Astrocyte (in vitro differentiated cells and primary cell): Measurements from ENCODE around the gene STAB2. TPM values are rescaled to one million over a fixed set of nuclear protein-coding genes. Genes with fewer than 3 reads are reported as not detected.
A peak's percentile ranks its signal among the peaks of the same experiment; 100 is the strongest.

Experiments
- DNase-seq: peaks from one replicate; pipeline ENCODE4 v3.0.0-alpha.2; 2010; ENCODE audit warnings: low read depth
- FAIRE-seq: peaks from 2 replicates; lab custom pipeline; 2011; peaks lifted over from hg19 to GRCh38; lab: Jason Lieb, UNC
- H2AFZ ChIP-seq: 2 replicates; pipeline ENCODE4 v1.6.0; 2012; ENCODE audit warnings: low read depth, low read length, inconsistent platforms
- H3K27ac ChIP-seq: 2 replicates; pipeline ENCODE4 v1.5.1; 2011; ENCODE audit warnings: low read depth, low read length, inconsistent platforms
- H3K27me3 ChIP-seq: 2 replicates; pipeline ENCODE4 v1.6.0; 2011; ENCODE audit warnings: low read length, inconsistent platforms; ENCODE audit not compliant: insufficient read depth
- H3K36me3 ChIP-seq: 2 replicates; pipeline ENCODE4 v1.5.1; 2011; ENCODE audit warnings: low read length, inconsistent platforms; ENCODE audit not compliant: insufficient read depth
- H3K4me1 ChIP-seq: 2 replicates; pipeline ENCODE4 v1.5.1; 2011; ENCODE audit warnings: low read length, inconsistent platforms; ENCODE audit not compliant: insufficient read depth
- H3K4me2 ChIP-seq: 2 replicates; pipeline ENCODE4 v1.6.0; 2012; ENCODE audit warnings: low read length, inconsistent platforms
- H3K4me3 ChIP-seq: 2 replicates; pipeline ENCODE4 v1.5.1; 2011; ENCODE audit warnings: low read depth, mild to moderate bottlenecking, low read length, inconsistent platforms; ENCODE audit not compliant: insufficient read depth
- H3K79me2 ChIP-seq: 2 replicates; pipeline ENCODE4 v1.6.0; 2012; ENCODE audit warnings: mild to moderate bottlenecking, low read length, inconsistent platforms; ENCODE audit not compliant: insufficient read depth
- H3K9ac ChIP-seq: 2 replicates; pipeline ENCODE4 v1.6.0; 2012; ENCODE audit warnings: mild to moderate bottlenecking, low read length, inconsistent platforms
- H3K9me3 ChIP-seq: 2 replicates; pipeline ENCODE4 v1.5.1; 2012; ENCODE audit warnings: low read depth, mild to moderate bottlenecking, low read length, inconsistent platforms; ENCODE audit not compliant: insufficient read depth
- H4K20me1 ChIP-seq: 2 replicates; pipeline ENCODE4 v1.6.0; 2012; ENCODE audit warnings: low read length, inconsistent platforms; ENCODE audit not compliant: insufficient read depth
- H3K27ac Mint-ChIP-seq: one replicate; pipeline ENCODE4 v1.8.0; 2021; ENCODE audit warnings: mild to moderate bottlenecking, mixed read lengths; ENCODE audit not compliant: unreplicated experiment
- H3K27me3 Mint-ChIP-seq: one replicate; pipeline ENCODE4 v1.8.0; 2021; ENCODE audit warnings: low read depth, mixed read lengths; ENCODE audit not compliant: unreplicated experiment
- H3K36me3 Mint-ChIP-seq: one replicate; pipeline ENCODE4 v1.8.0; 2021; ENCODE audit warnings: low read depth, mixed read lengths; ENCODE audit not compliant: unreplicated experiment
- H3K4me1 Mint-ChIP-seq: one replicate; pipeline ENCODE4 v1.8.0; 2021; ENCODE audit warnings: low read depth, mixed read lengths; ENCODE audit not compliant: unreplicated experiment
- H3K4me3 Mint-ChIP-seq: one replicate; pipeline ENCODE4 v1.8.0; 2021; ENCODE audit warnings: mild to moderate bottlenecking, moderate library complexity, mixed read lengths; ENCODE audit not compliant: unreplicated experiment
- H3K9me3 Mint-ChIP-seq: one replicate; pipeline ENCODE4 v1.8.0; 2021; ENCODE audit warnings: mild to moderate bottlenecking, mixed read lengths; ENCODE audit not compliant: unreplicated experiment
- EZH2 ChIP-seq: IDR thresholded peaks from 2 replicates; pipeline ENCODE4 v1.6.1; 2012; ENCODE audit warnings: mild to moderate bottlenecking, low read length, inconsistent platforms; ENCODE audit not compliant: insufficient read depth
- total RNA-seq: library from RNA; stranded (reverse); gene quantifications from 2 replicates; pipeline ENCODE4 v1.2.1, GENCODE V29; 2021
- TF ChIP-seq, protein P1 (sequence below): IDR thresholded peaks from 2 replicates; pipeline ENCODE4 v1.5.1; 2011; ENCODE audit warnings: low read depth, mild to moderate bottlenecking, inconsistent platforms, low read length, moderate library complexity; ENCODE audit not compliant: insufficient read depth

STAB2 gene
- total RNA-seq, 1 donor from 2014 or later = not detected

GRCh38 chr12:103813426-103813825 lies 226.4 kb downstream of the STAB2 start:
- Mint-ChIP-seq H3K36me3 (peaks cover 21% of the 10 kb centered on the region), H3K9me3 (no peaks in the 10 kb centered on the region), H3K4me3 (no peak overlapping the region), H3K27me3 (no peaks in the 10 kb centered on the region), H3K4me1 (peaks cover 20% of the 10 kb centered on the region), H3K27ac (peak overlapping the region; percentile 5)
- no peak overlapping the region for H3K4me3 ChIP-seq
- H3K36me3 ChIP-seq = peaks cover 17% of the 10 kb centered on the region
- H3K9ac ChIP-seq = no peak overlapping the region
- H3K27ac ChIP-seq = no peak overlapping the region
- peaks cover 7% of the 10 kb centered on the region for H3K4me1 ChIP-seq
- no peak overlapping the region for H3K4me2 ChIP-seq
- no peaks in the 10 kb centered on the region for H3K9me3 ChIP-seq
- no peak for DNase-seq
- H4K20me1 ChIP-seq = peaks cover 14% of the 10 kb centered on the region
- FAIRE-seq = no peak
- no peaks in the 10 kb centered on the region for H3K27me3 ChIP-seq
- peaks cover 67% of the 10 kb centered on the region for H3K79me2 ChIP-seq
- TF ChIP-seq, protein P1, sequence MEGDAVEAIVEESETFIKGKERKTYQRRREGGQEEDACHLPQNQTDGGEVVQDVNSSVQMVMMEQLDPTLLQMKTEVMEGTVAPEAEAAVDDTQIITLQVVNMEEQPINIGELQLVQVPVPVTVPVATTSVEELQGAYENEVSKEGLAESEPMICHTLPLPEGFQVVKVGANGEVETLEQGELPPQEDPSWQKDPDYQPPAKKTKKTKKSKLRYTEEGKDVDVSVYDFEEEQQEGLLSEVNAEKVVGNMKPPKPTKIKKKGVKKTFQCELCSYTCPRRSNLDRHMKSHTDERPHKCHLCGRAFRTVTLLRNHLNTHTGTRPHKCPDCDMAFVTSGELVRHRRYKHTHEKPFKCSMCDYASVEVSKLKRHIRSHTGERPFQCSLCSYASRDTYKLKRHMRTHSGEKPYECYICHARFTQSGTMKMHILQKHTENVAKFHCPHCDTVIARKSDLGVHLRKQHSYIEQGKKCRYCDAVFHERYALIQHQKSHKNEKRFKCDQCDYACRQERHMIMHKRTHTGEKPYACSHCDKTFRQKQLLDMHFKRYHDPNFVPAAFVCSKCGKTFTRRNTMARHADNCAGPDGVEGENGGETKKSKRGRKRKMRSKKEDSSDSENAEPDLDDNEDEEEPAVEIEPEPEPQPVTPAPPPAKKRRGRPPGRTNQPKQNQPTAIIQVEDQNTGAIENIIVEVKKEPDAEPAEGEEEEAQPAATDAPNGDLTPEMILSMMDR = no peak
- no peak for TF ChIP-seq EZH2
- no peak overlapping the region for H2AFZ ChIP-seq

GRCh38 chr12:103813949-103814348 lies 226.9 kb downstream of the STAB2 start:
- no peak overlapping the region for H3K4me3 ChIP-seq
- H3K27me3 ChIP-seq = no peaks in the 10 kb centered on the region
- no peaks in the 10 kb centered on the region for H3K9me3 Mint-ChIP-seq
- H3K4me3 Mint-ChIP-seq = peak overlapping the region; percentile 13
- peaks cover 15% of the 10 kb centered on the region for H4K20me1 ChIP-seq
- no peaks in the 10 kb centered on the region for H3K27me3 Mint-ChIP-seq
- H3K27ac Mint-ChIP-seq = no peak overlapping the region
- H3K79me2 ChIP-seq = peaks cover 67% of the 10 kb centered on the region
- H3K27ac ChIP-seq = no peak overlapping the region
- no peak overlapping the region for H3K9ac ChIP-seq
- H3K9me3 ChIP-seq = no peaks in the 10 kb centered on the region
- H3K36me3 ChIP-seq = peaks cover 17% of the 10 kb centered on the region
- H3K4me1 Mint-ChIP-seq = peaks cover 22% of the 10 kb centered on the region
- H3K4me1 ChIP-seq = peaks cover 4% of the 10 kb centered on the region
- peaks cover 16% of the 10 kb centered on the region for H3K36me3 Mint-ChIP-seq
- no peak overlapping the region for H3K4me2 ChIP-seq
- TF ChIP-seq EZH2 = no peak
- TF ChIP-seq, protein P1 = no peak
- H2AFZ ChIP-seq = no peak overlapping the region
- FAIRE-seq = no peak
- no peak for DNase-seq

GRCh38 chr12:103814436-103814835 lies 227.4 kb downstream of the STAB2 start:
- H3K4me2 ChIP-seq = no peak overlapping the region
- H3K9me3 ChIP-seq = no peaks in the 10 kb centered on the region
- peaks cover 11% of the 10 kb centered on the region for H3K36me3 Mint-ChIP-seq
- H4K20me1 ChIP-seq = peaks cover 20% of the 10 kb centered on the region
- H3K9ac ChIP-seq = no peak overlapping the region
- H3K36me3 ChIP-seq = peaks cover 17% of the 10 kb centered on the region
- H3K27me3 Mint-ChIP-seq = no peaks in the 10 kb centered on the region
- H3K4me1 Mint-ChIP-seq = peaks cover 26% of the 10 kb centered on the region
- no peak overlapping the region for H2AFZ ChIP-seq
- H3K4me3 Mint-ChIP-seq = no peak overlapping the region
- H3K9me3 Mint-ChIP-seq = no peaks in the 10 kb centered on the region
- DNase-seq (peak; percentile 28), FAIRE-seq (no peak)
- no peaks in the 10 kb centered on the region for H3K4me1 ChIP-seq
- H3K79me2 ChIP-seq = peaks cover 69% of the 10 kb centered on the region
- no peak overlapping the region for H3K27ac Mint-ChIP-seq
- H3K4me3 ChIP-seq = no peak overlapping the region
- TF ChIP-seq, protein P1 = no peak
- TF ChIP-seq EZH2 = no peak
- no peak overlapping the region for H3K27ac ChIP-seq
- no peaks in the 10 kb centered on the region for H3K27me3 ChIP-seq

Other genes starting within 250 kb of the STAB2 start
- gene C12orf42, start 91.3 kb upstream of the STAB2 start, total RNA-seq = not detected in 2 replicates